HG03442 (cell line): ENCODE measurements around the gene CYP2R1.

Experiments used
- ATAC-seq: cut with Tn5 transposase; IDR thresholded peaks from one replicate; pipeline ENCODE4 v1.9.1; 2021; ENCODE audit warnings: mild to moderate bottlenecking, moderate library complexity; ENCODE audit not compliant: unreplicated experiment

CYP2R1 gene, protein sequence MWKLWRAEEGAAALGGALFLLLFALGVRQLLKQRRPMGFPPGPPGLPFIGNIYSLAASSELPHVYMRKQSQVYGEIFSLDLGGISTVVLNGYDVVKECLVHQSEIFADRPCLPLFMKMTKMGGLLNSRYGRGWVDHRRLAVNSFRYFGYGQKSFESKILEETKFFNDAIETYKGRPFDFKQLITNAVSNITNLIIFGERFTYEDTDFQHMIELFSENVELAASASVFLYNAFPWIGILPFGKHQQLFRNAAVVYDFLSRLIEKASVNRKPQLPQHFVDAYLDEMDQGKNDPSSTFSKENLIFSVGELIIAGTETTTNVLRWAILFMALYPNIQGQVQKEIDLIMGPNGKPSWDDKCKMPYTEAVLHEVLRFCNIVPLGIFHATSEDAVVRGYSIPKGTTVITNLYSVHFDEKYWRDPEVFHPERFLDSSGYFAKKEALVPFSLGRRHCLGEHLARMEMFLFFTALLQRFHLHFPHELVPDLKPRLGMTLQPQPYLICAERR

GRCh38 chr11:14892036-14892556 is at the start of gene CYP2R1:
Gene CYP2R1, minus strand, starts transcription at chr11:14892231. Its CDS starts 26 bp downstream, at chr11:14892205.
- peak; percentile 92 for ATAC-seq

GRCh38 chr11:14938936-14939335 is 46.9 kb upstream of the CYP2R1 start:
- ATAC-seq = no peak

DNA sequence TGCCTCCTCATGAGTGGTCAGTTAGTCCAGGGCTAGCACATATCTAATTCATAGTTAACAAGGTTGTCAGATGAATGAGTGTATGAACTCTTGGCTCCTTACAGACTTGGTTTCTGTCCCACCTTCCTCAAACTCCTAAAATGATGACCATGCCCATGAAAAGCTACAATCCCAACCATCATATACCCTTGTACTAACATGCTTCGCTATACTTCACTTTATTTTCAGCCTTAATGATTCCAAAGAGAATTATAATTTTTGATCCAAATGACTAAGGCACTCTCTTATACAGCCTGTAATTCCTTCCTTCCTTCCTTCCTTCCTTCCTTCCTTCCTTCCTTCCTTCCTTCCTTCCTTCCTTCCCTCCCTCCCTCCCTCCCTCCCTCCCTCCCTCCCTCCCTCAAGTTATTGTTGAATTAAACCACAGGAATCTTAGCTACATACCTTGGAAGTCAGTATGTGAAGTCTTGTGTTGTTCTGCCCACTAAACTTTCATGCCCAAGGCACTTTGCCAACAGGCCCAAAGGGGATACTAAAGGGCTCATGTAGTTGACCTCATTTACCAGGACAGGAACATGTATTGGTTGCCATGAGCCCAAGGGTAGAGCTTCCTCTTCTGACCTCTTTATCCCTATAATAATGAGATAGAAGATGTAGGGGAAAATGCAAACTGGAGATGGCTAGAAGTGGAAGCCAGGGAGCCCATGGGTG is 42.8 kb upstream of the CYP2R1 start:
- no peak for ATAC-seq

DNA sequence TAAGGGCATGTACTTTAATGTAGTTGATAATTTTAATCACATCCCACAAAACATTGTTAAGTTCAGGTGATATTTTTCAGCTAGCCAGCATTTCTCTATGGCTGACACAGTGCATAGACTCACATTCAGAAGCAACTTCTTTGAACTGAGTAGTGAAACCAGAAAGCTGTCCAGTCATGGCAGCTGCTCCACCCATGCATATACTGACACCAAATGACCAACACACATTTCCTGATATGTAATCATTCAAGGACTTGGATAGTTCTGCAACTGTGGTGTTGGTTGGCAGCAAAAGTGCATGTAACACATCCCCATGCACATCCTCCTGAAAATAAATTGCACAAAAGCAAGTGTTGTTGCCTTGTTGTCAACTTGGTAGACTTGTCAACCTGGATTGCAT is 40.4 kb upstream of the CYP2R1 start:
- no peak for ATAC-seq

GRCh38 chr11:14930369-14930768 is 38.3 kb upstream of the CYP2R1 start:
- ATAC-seq = no peak

- ATAC-seq = no peak
These were observed 35.1 kb upstream of the CYP2R1 start for GRCh38 chr11:14927146-14927545.

- no peak for ATAC-seq
These were observed 32.3 kb upstream of the CYP2R1 start for GRCh38 chr11:14924318-14924717.

GRCh38 chr11:14916403-14916802 is 24.4 kb upstream of the CYP2R1 start:
- ATAC-seq = no peak

DNA sequence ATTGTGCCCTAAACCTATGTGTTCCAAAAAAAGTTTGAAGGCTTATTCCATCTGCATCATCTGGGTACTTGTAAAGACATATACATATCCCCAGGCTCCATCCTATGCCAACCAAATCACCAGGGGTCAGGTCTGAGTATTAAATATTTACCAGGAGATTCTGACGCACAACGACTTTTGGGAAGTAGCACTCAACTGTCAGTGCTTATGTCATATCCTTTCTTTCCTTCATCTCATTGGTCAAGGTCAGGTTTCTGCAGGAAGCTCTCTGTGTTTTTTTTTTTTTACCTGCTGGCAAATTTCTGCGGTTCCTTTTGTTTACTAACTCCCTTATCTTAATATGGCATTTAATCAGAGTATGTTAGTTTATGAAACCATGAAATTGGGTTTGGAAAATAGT is 22.5 kb upstream of the CYP2R1 start:
- no peak for ATAC-seq

DNA sequence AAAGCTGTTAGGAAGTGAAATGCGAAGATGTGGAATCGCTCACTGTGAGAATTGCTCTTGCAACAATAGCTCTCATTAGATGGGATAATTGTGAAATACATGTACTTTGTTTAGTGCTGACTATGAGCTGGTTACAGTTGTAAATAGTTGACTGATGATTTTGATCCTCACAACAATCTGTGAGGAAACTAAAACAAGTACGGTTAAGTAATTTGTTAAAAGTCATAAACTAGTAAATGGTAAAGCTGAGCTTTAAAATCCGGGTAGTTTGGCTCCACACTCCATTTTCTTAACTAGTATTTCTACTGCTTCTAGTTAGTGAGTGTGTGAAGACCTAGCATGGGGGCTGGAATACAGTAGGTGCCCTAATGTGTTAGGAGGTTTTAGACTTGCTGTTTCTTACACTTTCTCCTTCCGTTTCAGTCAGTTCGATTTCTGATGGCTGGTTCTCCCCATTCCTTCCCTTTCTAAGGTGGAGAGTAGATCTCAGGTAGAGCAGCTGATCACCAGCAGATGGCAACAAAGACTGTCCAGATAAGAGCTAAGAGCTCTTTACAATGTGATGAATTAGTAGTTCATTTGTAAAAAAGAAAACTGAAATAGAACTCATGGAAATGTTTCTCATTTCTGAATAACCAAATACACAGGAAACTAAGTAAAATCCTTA is 16.3 kb upstream of the CYP2R1 start:
- ATAC-seq = peak; percentile 25

DNA sequence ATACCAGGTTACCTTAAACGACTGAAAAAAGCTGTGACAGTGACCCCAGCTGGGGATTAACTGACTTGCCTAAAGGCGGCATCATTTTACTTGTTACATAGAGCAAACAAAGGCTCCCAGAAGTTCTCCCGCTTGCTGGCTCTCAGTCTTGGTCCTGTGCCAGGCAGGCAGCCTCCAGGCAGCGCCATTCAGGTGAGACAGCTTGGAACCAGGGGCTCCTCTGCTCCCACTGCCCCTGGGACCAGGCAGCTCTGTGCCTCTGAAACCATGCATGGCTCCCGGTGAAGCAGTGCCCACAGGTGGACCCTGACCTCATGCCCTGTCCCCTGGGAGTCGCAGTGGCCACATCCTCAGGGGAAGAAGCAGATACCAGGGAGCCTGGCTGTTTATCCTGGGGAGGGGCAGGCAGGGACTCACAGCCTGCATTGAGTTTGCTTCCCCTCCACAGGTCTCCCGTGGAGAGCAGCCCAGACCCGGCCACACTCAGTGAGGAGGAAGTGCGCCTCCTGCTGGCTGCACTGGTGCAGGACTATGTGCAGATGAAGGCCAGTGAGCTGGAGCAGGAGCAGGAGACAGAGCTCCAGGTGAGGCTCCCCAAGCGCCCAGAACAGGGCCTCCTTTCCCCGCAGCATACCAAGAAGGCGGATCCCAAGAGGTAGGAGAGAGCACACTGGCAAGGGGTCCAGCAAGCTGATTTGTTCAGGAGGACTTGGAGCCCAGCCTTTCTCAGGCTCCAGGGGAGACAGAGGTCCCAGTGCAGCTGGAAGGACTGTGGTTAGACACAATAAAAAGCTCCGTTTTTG is 15.6 kb upstream of the CYP2R1 start:
- ATAC-seq = peak; percentile 42

DNA sequence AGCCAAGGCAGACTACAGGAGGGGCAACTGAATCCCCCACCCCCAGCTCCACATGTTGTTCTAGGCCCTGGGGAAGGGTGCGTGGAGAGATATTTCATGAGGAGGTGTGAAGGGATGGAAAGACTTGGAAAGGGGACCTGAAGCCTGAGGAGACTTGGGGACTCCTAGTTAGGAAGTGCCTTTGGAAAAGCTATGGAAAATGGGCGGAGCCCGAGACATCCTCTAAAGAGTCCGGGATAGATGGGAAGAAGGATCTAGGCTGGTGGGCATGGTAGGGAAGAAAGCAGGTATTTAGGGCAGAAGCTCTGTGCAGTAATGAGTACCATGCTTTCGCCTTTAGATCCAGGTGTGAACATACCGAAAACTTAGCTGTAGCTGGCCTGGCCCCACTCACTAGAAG is 15.0 kb upstream of the CYP2R1 start:
- no peak for ATAC-seq

- no peak for ATAC-seq
These were observed 14.5 kb upstream of the CYP2R1 start for GRCh38 chr11:14906578-14906977.

GRCh38 chr11:14905104-14906033 is 13.3 kb upstream of the CYP2R1 start:
- ATAC-seq = peak; percentile 62

DNA sequence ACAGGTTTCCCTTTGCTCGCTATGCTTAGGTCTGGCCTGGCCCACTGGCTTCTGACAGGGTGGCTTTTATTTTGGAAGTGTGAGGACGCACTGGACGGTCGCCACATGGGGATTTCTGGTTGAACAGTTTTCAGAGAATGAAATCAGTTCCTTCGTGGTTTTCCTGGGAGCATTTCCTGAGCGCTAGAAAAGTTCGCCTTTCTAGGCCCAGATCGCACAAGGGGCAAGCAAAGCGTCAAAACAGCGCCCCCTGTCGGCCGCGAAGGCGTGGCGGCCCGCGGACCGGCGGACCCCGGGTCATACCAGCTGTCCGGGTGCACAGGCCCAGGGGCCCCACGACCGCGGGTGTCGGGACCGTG is 12.7 kb upstream of the CYP2R1 start:
- ATAC-seq = peak; percentile 41

DNA sequence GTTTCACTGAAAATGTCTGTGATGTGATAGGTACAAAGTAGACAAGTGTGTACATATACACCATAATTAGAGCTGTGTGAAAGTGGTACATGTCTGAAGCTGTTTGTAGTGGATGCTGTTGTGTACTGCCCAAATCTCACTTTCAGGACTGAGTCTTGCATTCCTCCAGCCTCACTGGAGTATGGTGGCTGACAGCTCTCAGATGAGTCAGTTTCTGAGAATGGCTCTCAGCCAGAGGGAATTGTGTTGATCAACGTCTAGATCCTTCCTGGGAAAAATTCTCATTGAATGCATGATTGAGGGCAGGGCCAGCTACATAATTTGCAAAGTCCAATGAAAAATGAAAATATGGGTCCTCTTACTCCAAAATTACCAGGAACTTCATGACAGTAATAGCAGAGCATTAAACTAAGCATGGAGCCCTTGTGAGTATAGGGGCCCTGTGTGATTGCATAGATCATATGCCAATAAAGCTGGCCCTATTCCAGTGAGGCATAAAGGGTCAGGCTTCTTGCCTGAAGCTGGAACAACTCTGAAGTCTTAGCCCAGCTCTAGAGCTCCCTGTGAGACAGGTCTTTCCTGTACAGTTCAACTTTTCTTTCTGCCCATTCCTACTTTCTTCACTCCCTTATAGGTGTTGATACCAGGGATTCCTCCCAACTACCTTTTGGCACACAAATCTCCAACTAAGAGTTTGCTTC is 10.8 kb upstream of the CYP2R1 start:
- no peak for ATAC-seq

- no peak for ATAC-seq
These were observed 6.9 kb upstream of the CYP2R1 start for GRCh38 chr11:14898906-14899305.

DNA sequence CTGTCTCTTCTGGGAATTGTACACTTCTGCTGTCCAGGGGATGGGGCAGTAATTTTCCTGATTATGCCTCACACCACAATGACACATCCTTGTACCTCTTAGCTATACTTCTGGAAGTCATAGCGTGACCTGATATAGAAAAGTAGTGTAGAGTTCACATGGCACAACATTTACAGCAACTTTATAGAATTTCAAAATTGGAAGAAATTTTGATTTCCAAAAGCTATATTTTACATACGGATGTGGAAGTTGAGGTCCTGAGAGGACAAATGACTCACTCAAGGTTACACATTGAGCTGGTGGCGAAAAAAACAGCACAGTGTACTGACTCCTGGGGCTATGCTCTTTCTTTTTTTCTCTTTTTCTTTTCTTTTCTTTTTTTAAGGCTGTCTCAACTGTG is 6.3 kb upstream of the CYP2R1 start:
- ATAC-seq = no peak
